22Rv1 (cell line): ENCODE measurements around the gene TUBB1.

Experiments used
- H3K27ac ChIP-seq: fragments of 450-650 bp; 2 replicates; pipeline ENCODE4 v1.5.1; 2017
- ZFX ChIP-seq: fragments of 450-650 bp; IDR thresholded peaks from 2 replicates; pipeline ENCODE4 v1.6.1; 2017; ENCODE audit warnings: antibody characterized with exemption, borderline replicate concordance
- TF ChIP-seq, protein P1 (sequence below): fragments of 450-650 bp; IDR thresholded peaks from 2 replicates; pipeline ENCODE4 v1.5.1; 2017; ENCODE audit warnings: mild to moderate bottlenecking

The TUBB1 gene

DNA sequence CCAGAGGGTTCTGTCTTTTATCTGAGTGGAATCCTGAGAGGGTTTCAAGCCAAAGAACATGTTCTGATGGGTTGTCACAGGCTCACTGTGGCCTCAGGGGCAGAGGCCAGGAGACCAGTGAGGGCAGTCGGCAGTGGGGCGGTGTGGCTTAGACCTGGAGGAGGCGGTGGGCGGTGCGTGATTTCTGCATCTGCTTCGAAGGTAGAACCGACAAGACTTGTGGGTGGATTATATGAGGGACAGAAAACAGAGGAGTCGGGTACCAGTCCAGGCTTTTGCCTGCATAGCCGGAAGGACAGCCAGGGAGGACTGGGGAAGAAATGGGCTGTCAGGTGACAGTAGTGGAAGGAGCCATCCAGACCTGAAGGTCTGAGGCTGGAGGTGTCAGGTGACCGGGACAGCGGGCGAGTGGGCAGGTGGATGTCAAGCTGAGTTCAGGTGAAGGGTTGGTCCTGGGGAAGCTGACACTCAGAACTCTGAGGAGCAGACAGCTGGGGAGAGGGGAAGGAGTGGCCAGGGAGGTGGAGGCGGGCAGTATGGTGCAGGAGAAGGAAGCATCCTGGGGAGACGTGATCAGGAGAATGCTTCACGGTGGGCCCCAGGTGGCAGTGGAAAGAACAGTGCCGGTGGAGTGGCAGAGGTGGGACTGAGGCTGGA, 15.3 kb upstream of the TUBB1 start:
- no peak overlapping the region for H3K27ac ChIP-seq
- TF ChIP-seq, protein P1, sequence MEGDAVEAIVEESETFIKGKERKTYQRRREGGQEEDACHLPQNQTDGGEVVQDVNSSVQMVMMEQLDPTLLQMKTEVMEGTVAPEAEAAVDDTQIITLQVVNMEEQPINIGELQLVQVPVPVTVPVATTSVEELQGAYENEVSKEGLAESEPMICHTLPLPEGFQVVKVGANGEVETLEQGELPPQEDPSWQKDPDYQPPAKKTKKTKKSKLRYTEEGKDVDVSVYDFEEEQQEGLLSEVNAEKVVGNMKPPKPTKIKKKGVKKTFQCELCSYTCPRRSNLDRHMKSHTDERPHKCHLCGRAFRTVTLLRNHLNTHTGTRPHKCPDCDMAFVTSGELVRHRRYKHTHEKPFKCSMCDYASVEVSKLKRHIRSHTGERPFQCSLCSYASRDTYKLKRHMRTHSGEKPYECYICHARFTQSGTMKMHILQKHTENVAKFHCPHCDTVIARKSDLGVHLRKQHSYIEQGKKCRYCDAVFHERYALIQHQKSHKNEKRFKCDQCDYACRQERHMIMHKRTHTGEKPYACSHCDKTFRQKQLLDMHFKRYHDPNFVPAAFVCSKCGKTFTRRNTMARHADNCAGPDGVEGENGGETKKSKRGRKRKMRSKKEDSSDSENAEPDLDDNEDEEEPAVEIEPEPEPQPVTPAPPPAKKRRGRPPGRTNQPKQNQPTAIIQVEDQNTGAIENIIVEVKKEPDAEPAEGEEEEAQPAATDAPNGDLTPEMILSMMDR = no peak
- TF ChIP-seq ZFX = no peak

DNA sequence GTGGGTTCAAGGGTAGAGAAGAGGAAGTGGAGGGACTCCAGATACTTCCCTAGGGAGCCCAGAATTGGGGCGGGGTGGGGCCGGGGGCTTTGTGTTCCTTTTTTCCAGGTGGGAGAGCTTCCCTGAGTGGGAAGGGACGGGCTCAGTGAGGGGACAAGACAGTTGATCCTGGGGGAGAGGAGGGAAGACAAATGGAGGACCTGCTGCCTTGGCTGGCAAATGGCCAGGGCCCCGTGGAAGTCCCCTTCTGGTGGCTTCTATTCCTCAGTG, 14.8 kb upstream of the TUBB1 start:
- H3K27ac ChIP-seq = no peak overlapping the region
- TF ChIP-seq, protein P1 = no peak
- TF ChIP-seq ZFX = no peak

DNA sequence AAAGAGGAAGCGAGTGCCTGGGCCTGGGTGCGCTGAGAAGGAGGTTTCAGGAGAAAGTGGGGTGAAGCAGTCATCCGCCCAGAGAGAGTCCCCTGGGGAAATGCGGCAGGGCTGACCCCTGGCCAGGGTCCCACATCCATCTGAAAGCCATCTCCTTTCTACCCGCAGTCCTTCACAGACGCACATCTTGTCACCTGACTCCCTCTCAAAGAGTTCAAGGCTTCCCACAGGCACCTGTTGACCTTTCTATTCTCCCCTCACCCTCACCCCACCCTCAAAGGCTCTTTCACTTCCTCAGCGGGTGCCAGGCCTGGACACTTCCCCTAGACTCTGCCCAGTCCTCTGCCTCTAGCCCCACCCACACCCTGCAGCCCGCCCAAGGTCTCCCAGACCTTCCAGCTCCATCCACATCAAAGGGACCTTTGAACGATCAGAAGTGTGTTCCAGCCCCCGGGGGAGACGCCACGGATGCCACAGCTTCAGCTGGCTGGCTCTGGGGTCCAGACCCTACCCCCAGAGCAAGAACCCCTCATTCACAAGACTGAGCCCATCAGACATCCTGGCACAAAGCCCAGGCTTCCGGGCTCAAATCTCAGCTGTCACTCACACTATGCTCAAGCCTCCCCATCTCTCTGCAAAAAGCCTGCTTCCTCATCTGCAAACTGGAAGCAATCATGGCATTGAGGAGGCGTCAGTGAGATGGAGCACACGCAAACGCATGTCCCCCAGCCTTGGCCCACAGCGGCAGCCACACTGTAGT, 14.3 kb upstream of the TUBB1 start:
- no peak overlapping the region for H3K27ac ChIP-seq
- no peak for TF ChIP-seq ZFX
- TF ChIP-seq, protein P1 = no peak

DNA sequence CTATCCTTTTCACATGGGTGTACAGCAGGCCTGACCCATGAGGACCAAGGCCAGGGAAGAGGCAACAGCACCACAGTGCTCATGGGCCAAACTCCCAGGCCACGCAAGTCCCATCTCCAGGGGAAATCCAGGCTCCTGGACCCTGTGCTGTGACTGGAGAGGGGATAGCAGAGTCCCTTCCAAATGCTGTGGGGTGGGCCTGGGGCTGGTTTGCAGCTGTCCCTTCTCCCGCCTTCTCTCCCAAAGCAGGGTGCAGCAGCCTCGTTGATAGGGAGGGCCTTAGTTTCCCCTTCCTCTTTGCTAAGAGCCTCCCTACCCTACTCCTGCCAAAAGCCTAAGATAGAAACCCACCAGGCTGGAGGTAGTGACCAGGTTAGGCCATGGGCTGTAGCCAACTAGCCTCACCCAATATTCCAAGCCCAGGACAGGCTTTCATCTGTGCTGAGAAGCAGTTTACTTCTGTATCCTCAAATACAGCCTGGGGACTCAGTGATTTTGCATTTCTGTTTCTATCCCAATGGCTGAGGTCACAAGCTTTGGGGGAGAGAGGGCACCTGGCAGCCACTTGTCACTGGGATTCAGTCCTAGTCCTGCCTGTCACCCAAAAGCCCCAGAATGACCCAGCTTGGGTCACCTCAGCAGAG, 13.6 kb upstream of the TUBB1 start:
- no peak for TF ChIP-seq ZFX
- TF ChIP-seq, protein P1 = no peak
- H3K27ac ChIP-seq = no peak overlapping the region; the same call in 1 of the 2 replicates

DNA sequence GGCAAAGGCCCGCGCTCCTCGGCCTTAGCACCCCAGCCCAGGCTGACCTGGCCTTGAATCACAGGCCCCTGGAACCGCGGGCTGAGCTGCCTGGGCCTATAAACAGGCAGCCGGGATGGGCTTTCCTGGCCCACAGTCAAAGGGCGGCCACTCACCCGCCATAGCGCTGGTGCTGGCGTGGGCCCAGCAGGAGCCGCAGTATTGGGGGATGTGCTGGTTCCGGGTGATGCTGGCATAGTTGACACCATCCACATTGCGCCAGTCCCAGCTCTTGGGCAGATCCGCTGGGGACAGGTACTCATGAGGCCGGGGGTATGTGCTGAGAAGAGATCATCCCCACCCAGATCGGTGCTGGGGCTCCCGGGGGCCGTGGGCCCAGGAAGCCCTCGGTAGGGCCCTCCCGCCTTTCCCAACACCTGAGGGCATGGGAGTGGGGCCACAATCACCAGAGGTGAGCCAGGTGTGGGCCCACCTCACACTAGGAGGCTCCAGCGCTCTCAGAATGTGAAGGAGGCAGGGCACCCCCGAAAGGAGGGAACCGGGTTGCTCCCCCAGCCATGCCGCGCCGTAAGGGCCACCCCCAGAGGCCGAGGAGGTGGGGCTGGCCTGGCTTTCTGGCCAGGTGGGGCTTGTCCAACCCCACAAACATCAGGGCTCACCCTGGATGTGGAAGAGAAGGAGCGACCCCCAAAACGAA, 12.9 kb upstream of the TUBB1 start:
- TF ChIP-seq ZFX = no peak
- TF ChIP-seq, protein P1 = no peak
- peak overlapping the region; percentile 58 for H3K27ac ChIP-seq

DNA sequence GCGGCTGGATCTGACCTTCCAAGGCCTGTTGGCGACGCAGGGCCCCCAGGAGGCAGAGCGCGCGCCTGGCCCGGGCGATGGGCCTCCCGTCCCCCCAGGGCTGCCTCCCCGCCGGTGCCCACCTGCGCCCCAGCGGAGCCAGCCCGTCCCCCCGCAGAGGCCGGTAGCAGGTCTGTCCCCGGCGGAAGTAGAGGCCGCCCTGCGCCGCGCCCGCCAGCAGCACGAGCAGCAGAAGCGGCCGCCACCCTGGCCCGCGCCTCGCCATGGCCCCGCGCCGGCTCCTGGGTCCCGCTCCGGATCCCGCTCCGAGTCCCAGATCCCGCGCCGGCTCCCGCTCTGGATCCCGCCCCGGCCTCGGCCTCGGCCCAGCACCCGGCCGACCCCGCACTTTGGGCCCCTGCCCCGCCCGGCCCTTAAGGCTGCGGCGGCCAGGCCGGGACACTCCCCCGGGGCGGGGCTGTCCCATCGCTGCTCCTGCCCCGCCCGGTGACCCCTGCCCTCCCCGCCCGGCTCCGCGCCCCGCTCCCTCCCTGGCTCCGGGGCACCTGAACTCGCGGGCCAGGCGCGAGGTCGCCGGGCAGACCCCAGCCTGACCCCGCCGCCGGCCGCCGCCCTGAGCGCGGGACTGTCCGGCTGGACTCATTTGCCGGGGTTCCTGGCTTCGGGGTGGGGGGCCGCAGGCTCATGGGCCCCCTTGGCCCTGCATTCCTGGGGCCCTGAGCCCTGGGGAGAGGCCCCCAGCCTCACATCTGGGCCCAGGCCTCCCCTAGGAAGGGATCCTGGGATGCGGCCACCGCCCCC, 12.2 kb upstream of the TUBB1 start, which contains the start of gene CTSZ:
CTSZ (minus strand) TSS at position 391 of the 801 bp plus-strand sequence; CDS start at position 265, 126 bp downstream.
- peak within 1 kb of the TSS; percentile 58 for H3K27ac ChIP-seq

More for the DNA sequence above, 12.2 kb upstream of the TUBB1 start, which contains the start of gene CTSZ:
- TF ChIP-seq, protein P1 = no peak
- TF ChIP-seq ZFX = no peak
